Measurements from ENCODE around the gene GOT1.

DNA sequence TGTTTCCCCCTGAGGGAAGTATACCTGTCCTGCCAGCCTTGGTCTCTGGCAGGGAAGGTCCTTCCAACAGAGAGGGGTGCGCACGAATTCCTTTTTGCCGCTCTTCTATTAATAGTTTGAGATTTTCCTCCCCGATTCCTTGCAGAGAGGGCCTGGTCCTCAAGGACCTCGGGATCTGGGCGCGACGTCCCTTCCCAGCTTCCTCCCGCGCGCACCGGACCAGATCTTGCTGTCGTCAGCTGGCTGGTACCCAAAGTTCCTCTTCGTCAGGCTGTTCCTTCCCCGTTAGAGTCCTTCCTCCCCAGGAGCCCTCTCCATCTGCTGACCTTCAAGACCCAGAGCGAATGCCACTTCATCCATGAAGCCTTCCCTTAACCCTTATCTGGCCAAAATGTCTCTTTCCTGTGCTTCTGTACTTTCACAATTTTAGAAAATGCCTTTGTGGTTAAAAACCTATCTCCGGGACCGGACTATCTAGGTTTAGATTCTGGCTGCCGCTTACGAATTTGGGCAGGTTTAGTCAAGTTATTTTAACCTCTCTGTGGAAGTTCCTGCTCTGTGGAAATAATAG, 851 bp upstream of the GOT1 start:
- TF ChIP-seq, protein P1, sequence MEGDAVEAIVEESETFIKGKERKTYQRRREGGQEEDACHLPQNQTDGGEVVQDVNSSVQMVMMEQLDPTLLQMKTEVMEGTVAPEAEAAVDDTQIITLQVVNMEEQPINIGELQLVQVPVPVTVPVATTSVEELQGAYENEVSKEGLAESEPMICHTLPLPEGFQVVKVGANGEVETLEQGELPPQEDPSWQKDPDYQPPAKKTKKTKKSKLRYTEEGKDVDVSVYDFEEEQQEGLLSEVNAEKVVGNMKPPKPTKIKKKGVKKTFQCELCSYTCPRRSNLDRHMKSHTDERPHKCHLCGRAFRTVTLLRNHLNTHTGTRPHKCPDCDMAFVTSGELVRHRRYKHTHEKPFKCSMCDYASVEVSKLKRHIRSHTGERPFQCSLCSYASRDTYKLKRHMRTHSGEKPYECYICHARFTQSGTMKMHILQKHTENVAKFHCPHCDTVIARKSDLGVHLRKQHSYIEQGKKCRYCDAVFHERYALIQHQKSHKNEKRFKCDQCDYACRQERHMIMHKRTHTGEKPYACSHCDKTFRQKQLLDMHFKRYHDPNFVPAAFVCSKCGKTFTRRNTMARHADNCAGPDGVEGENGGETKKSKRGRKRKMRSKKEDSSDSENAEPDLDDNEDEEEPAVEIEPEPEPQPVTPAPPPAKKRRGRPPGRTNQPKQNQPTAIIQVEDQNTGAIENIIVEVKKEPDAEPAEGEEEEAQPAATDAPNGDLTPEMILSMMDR (IDR thresholded peaks at IDR 0.05 in 4 of 5, conservative IDR thresholded peaks at IDR 0.05 in 1 of 5) = no peak
- no peak for TF ChIP-seq POLR2A (IDR thresholded peaks at IDR 0.05)

Data from gastrocnemius medialis (tissue), 4 donors.